Right atrium auricular region (tissue), 2 donors: ENCODE results near the gene EXOC1L. TPM values are rescaled to one million over a fixed set of nuclear protein-coding genes. Genes with fewer than 3 reads are reported as not detected.

Experiments
- DNase-seq: peaks from one replicate; pipeline ENCODE4 v3.0.0-alpha.2; 2019; ENCODE audit warnings: low spot score
- H3K27ac ChIP-seq, 2 donors: fragments of 200-600 bp; sonication (generic); 1 replicate in 1 of 2; 2 replicates in 1 of 2; pipeline ENCODE4 v1.5.1; 2016 to 2019
- H3K27me3 ChIP-seq, 2 donors: fragments of 200-600 bp; sonication (generic); one replicate each; pipeline versions ENCODE4 v1.5.1 to v1.6.0; 2017 to 2019
- H3K36me3 ChIP-seq: fragments of 200-600 bp; sonication (generic); one replicate; pipeline ENCODE4 v1.5.1; 2016
- H3K4me1 ChIP-seq, 2 donors: fragments of 200-600 bp; sonication (generic); one replicate each; pipeline versions ENCODE4 v1.5.1 to v1.6.0; 2017 to 2019
- H3K4me3 ChIP-seq, 2 donors: fragments of 200-600 bp; sonication (generic); 1 replicate in 1 of 2; 2 replicates in 1 of 2; pipeline ENCODE4 v1.5.1; 2017 to 2019; ENCODE audit warnings: mild to moderate bottlenecking in 1 of 2, moderate library complexity in 1 of 2
- H3K9me3 ChIP-seq, 2 donors: fragments of 200-600 bp; sonication (generic); one replicate each; pipeline ENCODE4 v1.5.1; 2019
- total RNA-seq, 2 donors: library from RNA; depleted of rRNA; stranded (reverse); fragments of >200 nt; gene quantifications; one replicate each; pipeline ENCODE4 v1.1.0, GENCODE V29; 2016
- TF ChIP-seq, protein P1 (sequence below), 2 donors: fragments of 200-600 bp; sonication (generic); IDR thresholded peaks; one replicate each; pipeline ENCODE4 v1.5.1; 2019; ENCODE audit warnings: antibody characterized with exemption in 2 of 2

Gene EXOC1L
- total RNA-seq, 2 donors from 2014 or later: not detected

DNA sequence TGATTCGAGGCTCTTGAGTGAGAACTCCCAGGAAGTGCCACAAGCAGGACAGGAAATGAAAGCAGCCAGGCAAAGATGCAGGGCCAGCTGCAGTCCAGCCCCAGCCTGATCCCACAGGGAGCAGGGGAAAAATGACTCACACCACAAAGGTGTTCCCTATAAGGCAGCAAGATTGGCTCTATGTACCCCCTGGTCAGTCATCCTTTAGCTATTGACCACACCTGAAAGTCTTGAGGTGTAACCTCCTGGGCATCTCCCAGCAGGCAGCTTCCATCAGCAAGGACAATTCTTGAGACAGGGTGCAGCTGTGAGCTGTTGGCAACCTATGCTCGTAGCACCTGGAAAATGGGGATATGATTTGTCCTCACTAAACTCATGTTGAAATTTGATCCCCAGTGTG is 27.9 kb upstream of the EXOC1L start:
- H3K9me3 ChIP-seq: no peaks in the 10 kb centered on the region

DNA sequence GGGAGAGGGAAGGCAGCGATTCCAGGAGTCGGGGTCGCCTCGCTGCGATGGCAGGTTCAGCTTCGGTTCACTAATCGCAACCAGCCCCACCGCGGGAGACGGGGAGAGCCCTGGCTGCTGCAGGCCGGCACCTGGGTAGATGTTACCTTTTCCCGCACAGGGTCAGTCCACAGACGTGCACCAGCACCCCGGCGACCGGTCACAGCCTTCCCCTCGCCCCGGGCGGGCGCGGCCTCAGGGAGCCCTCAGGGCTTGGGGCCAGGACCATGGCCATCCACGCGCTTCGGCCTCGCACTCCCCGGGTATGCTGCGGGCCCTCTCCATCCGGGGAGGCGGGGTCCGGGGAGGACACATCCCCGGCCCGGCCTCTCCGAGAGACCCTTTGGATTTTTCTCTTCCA is 26.1 kb upstream of the EXOC1L start:
- DNase-seq: no peak
- peak overlapping the region in 1 of 2 donors; percentile 17 for H3K4me3 ChIP-seq
- TF ChIP-seq, protein P1, sequence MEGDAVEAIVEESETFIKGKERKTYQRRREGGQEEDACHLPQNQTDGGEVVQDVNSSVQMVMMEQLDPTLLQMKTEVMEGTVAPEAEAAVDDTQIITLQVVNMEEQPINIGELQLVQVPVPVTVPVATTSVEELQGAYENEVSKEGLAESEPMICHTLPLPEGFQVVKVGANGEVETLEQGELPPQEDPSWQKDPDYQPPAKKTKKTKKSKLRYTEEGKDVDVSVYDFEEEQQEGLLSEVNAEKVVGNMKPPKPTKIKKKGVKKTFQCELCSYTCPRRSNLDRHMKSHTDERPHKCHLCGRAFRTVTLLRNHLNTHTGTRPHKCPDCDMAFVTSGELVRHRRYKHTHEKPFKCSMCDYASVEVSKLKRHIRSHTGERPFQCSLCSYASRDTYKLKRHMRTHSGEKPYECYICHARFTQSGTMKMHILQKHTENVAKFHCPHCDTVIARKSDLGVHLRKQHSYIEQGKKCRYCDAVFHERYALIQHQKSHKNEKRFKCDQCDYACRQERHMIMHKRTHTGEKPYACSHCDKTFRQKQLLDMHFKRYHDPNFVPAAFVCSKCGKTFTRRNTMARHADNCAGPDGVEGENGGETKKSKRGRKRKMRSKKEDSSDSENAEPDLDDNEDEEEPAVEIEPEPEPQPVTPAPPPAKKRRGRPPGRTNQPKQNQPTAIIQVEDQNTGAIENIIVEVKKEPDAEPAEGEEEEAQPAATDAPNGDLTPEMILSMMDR (IDR thresholded peaks at IDR 0.05): no peak
- H3K27ac ChIP-seq: no peak overlapping the region
- H3K36me3 ChIP-seq: no peaks in the 10 kb centered on the region
- H3K9me3 ChIP-seq: no peaks in the 10 kb centered on the region
- no peaks in the 10 kb centered on the region for H3K27me3 ChIP-seq
- H3K4me1 ChIP-seq: peaks cover 0 to 6% of the 10 kb centered on the region in 2 donors

More for the DNA sequence above, 27.9 kb upstream of the EXOC1L start:
- TF ChIP-seq, protein P1 (IDR thresholded peaks at IDR 0.05): no peak
- Histone ChIP-seq H3K36me3 (no peaks in the 10 kb centered on the region), H3K27ac (no peak overlapping the region), H3K27me3 (no peaks in the 10 kb centered on the region), H3K4me3 (no peak overlapping the region), H3K4me1 (peaks cover 0 to 6% of the 10 kb centered on the region in 2 donors)
- DNase-seq: no peak

DNA sequence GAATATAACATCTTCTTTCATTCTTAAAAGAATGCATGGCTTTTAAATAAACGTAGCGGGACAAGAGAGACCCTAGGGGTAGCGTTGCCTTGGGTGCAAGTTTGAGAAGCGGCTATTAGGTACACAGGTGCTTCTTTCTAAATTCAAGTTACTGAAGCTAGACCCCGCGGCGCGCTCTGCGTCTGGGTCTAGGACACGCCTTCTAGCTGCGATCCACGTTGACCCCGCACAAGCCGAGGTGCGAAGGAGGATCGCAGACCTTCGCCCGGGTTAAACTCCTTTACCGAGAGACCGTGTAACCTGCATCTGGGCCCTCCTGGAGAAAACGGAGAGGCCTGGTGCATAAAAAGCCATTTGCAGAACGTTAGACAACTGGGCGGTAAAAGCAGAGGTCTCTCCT is 25.5 kb upstream of the EXOC1L start:
- H3K4me3 ChIP-seq: no peak overlapping the region
- no peaks in the 10 kb centered on the region for H3K36me3 ChIP-seq
- H3K4me1 ChIP-seq: peaks cover 0 to 6% of the 10 kb centered on the region in 2 donors
- TF ChIP-seq, protein P1 (IDR thresholded peaks at IDR 0.05): no peak
- H3K27ac ChIP-seq: no peak overlapping the region
- no peaks in the 10 kb centered on the region for H3K27me3 ChIP-seq
- DNase-seq: no peak
- no peaks in the 10 kb centered on the region for H3K9me3 ChIP-seq

DNA sequence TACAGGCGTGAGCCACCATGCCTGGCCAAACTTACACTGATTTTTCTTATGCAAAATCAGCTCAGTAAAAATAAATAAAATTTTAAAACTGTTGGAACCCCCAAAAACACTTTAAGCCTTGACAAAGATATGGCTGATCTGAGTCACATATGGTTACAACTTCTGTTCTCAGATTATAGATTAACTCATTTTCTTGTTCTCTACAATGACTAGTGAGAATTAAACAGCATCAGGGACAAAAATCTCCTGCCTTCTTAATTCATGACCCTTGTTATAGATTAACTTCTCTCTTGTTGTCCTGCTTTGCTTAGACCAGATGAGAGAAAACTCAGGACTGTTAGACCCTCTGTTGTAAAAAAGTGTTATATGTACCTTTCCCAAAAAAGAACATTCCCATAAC is 24.2 kb upstream of the EXOC1L start:
- no peaks in the 10 kb centered on the region for H3K36me3 ChIP-seq
- H3K27ac ChIP-seq: no peak overlapping the region
- no peaks in the 10 kb centered on the region for H3K9me3 ChIP-seq
- no peak overlapping the region for H3K4me3 ChIP-seq
- peaks cover 0 to 6% of the 10 kb centered on the region in 2 donors for H3K4me1 ChIP-seq
- TF ChIP-seq, protein P1 (IDR thresholded peaks at IDR 0.05): no peak
- DNase-seq: no peak
- H3K27me3 ChIP-seq: no peaks in the 10 kb centered on the region

DNA sequence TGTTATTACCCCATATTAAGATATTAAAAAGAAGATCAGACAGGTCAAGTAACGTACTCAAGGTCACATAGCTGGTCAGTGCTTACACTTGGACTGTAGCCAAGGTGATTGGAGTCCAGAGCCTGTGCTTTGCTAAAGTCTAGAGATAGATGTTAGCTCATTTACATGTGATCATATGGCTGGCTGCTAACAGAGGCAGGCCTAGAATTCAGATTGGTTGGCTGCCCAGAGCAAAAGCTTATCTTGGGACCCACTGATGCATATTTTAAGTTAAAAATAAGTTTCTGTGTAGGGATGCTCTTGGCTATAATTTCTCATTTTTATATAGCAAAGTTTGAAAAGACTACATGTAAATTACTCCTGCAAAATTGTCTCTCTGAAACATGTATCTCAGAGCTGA is 18.1 kb upstream of the EXOC1L start:
- Histone ChIP-seq H3K27me3 (no peaks in the 10 kb centered on the region), H3K36me3 (no peaks in the 10 kb centered on the region), H3K4me3 (no peak overlapping the region), H3K4me1 (no peaks in the 10 kb centered on the region), H3K27ac (no peak overlapping the region), H3K9me3 (no peaks in the 10 kb centered on the region)
- TF ChIP-seq, protein P1 (IDR thresholded peaks at IDR 0.05): no peak
- DNase-seq: no peak

DNA sequence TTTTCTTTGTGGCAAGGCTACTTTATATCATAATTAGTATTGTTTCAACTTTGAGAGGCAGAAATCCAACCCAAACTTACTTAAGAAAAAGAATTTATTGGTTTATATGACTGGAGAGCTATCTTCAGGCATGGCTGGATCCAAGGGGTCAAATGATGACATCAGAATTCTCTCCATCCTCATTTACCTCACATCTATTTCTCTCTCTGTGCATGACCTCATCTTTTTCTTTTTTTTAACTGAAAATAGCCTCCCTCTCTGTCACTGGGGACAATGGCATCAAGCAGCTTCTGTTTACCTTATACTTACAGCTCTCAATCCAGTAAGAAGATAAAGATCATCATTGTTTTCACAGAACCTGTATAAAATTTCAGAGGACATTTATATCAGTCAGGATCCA is 12.0 kb upstream of the EXOC1L start:
- H3K27me3 ChIP-seq: no peaks in the 10 kb centered on the region
- no peak for DNase-seq
- no peaks in the 10 kb centered on the region for H3K4me1 ChIP-seq
- no peak overlapping the region for H3K4me3 ChIP-seq
- H3K9me3 ChIP-seq: no peaks in the 10 kb centered on the region
- H3K27ac ChIP-seq: no peak overlapping the region
- H3K36me3 ChIP-seq: no peaks in the 10 kb centered on the region
- TF ChIP-seq, protein P1 (IDR thresholded peaks at IDR 0.05): no peak
